NB4 (cell line): ENCODE data around the gene COL7A1.

ENCODE experiments used
- MYC ChIP-seq: IDR thresholded peaks from 2 replicates; pipeline ENCODE4 v1.6.1; 2011; ENCODE audit warnings: low read depth, low read length
- TF ChIP-seq, protein P1 (sequence below): IDR thresholded peaks from one replicate; pipeline ENCODE4 v1.5.1; 2012; ENCODE audit warnings: low read depth, low read length
- TF ChIP-seq, protein P2 (sequence below): IDR thresholded peaks from 2 replicates; pipeline ENCODE4 v1.6.1; 2011; ENCODE audit warnings: low read depth, low read length

DNA sequence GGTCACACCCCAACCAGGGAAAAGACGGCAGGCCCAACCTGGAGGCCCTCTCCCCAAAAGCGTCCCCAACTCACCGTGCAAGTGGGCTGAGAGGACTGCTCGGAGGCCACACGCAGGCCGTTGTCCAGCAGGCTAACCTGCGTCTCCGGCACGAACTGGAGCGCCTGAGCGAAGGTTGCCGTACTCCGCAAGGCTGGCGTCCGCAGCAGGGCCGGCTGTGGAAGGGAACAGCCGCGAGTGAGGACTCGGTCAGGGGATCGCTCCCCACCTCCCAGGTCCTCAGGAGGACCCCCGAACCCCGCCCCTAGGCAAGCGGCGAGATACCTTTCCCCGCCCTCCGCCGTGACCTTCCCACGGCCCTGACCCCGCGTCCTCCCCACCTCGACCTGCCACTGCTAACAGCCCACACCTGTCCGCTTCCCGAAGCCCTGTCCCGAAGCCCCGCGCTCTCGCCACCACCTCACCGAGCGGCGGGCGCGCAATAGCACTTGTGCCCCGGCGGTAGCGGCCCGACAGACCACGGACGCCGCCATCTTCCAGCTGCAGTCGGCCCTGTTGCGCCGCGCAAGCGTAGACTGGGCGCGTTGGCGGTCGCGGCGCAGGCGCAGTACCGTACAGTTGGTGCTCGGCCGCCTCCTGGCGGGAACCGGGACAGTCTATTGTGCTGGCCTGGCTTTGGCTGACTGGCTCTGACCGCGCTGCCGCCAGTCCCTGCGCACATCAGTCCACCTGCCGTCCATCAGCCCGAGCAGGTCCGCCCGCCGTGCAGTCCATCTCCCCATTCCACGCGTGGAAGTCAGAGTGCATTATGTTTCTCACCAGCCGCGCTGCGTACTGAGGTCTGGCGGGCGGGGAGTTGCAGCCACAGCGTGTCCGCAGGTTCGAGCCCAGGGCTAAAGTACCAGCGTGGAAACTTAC, 14.2 kb upstream of the COL7A1 start, which contains the start of gene UQCRC1:
- TF ChIP-seq, protein P1, sequence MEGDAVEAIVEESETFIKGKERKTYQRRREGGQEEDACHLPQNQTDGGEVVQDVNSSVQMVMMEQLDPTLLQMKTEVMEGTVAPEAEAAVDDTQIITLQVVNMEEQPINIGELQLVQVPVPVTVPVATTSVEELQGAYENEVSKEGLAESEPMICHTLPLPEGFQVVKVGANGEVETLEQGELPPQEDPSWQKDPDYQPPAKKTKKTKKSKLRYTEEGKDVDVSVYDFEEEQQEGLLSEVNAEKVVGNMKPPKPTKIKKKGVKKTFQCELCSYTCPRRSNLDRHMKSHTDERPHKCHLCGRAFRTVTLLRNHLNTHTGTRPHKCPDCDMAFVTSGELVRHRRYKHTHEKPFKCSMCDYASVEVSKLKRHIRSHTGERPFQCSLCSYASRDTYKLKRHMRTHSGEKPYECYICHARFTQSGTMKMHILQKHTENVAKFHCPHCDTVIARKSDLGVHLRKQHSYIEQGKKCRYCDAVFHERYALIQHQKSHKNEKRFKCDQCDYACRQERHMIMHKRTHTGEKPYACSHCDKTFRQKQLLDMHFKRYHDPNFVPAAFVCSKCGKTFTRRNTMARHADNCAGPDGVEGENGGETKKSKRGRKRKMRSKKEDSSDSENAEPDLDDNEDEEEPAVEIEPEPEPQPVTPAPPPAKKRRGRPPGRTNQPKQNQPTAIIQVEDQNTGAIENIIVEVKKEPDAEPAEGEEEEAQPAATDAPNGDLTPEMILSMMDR = peak; percentile 52
- TF ChIP-seq, protein P2, sequence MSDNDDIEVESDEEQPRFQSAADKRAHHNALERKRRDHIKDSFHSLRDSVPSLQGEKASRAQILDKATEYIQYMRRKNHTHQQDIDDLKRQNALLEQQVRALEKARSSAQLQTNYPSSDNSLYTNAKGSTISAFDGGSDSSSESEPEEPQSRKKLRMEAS = 0 out of 2 replicates have a peak, but pooled peaks have one; percentile 23
- TF ChIP-seq MYC = peak; percentile 46; the same call in 1 of the 2 replicates
